ENCODE data around the gene S100A8.
A peak's percentile ranks its signal among the peaks of the same experiment; 100 is the strongest.

The S100A8 gene

DNA sequence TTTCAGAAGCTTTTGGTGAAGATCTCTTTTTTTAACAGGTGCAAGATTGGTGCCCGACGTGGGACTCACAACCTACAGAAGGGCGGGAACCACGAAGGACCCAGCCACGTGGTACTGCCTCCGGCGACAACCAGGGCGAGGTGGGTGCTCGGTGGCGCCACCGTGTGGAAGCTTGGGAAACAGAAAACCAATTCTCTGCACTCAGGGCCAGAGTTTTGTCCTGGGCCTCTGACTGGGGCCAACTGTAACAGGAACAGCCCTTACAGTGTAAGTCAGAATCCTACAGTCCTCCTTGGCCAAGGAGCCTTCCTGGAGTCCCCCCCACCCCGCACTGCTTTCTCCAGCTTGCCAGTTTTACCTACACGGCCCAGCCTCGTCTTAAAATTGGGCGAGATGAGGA, 13.9 kb upstream of the S100A8 start:
- TF ChIP-seq, protein P1, sequence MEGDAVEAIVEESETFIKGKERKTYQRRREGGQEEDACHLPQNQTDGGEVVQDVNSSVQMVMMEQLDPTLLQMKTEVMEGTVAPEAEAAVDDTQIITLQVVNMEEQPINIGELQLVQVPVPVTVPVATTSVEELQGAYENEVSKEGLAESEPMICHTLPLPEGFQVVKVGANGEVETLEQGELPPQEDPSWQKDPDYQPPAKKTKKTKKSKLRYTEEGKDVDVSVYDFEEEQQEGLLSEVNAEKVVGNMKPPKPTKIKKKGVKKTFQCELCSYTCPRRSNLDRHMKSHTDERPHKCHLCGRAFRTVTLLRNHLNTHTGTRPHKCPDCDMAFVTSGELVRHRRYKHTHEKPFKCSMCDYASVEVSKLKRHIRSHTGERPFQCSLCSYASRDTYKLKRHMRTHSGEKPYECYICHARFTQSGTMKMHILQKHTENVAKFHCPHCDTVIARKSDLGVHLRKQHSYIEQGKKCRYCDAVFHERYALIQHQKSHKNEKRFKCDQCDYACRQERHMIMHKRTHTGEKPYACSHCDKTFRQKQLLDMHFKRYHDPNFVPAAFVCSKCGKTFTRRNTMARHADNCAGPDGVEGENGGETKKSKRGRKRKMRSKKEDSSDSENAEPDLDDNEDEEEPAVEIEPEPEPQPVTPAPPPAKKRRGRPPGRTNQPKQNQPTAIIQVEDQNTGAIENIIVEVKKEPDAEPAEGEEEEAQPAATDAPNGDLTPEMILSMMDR (conservative IDR thresholded peaks at IDR 0.05), result peak; percentile 90
- no peak for TF ChIP-seq ZFX (IDR thresholded peaks at IDR 0.05)
- H3K27ac ChIP-seq, result no peak overlapping the region

DNA sequence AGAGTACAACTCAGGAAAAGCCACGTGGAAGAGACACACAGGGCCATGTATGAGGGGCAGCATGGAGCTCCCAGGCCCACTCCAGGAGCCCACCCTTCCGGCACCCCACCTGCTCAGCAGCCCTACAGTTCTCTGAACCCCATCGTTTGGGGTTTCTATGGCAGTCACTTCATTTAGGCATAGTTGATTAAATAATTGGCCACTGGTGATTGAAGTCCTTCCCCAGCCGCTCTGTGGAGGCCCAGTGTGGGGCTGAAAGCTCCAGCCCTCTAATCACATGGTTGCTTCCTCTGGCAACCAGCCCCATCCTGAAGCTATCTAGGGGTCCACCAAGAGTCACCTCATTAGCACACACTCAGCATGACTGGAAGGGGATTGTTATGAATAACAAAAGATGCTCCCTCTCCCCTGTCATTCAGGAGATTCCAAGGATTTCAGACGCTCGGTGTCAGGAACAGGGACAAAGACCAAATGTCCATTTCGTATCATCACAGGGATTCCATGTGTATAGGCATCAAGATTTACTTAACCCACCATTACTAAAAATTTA, 13.3 kb upstream of the S100A8 start:
- H3K27ac ChIP-seq, result no peak overlapping the region

DNA sequence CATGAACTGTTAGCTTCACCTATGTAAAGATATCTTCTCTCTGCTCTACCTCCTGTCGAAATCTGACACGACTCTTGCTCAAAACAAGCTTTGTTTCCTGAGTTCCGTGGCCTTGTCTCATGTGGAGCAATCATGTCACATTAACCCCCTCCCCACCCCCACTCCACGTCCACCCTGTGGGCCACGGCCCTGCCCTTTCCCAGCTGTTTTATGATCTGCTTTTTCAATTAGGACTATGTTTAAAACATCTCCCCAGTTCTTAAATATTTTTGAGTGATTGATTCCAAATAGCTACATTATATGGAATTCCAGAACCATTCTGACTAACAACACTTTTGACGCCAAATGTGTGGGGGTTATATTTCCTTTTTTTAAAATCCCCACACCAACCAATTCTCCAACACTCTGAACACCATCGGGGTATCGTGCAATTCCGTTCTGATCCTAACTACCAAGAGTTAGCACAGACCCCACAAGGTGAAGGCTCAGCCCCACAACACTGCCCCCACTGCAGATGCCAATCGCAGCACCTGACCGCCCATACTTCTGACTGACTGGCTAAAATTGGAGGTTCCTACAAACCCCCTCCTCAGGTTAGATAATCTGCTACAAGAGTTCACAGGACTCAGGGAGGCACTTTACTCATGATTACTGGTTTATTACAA, 12.7 kb upstream of the S100A8 start:
- H3K27ac ChIP-seq, result no peak overlapping the region
- TF ChIP-seq ZFX (IDR thresholded peaks at IDR 0.05), result no peak

More for the DNA sequence above, 13.3 kb upstream of the S100A8 start:
- TF ChIP-seq, protein P1 (conservative IDR thresholded peaks at IDR 0.05), result no peak
- no peak for TF ChIP-seq ZFX (IDR thresholded peaks at IDR 0.05)

DNA sequence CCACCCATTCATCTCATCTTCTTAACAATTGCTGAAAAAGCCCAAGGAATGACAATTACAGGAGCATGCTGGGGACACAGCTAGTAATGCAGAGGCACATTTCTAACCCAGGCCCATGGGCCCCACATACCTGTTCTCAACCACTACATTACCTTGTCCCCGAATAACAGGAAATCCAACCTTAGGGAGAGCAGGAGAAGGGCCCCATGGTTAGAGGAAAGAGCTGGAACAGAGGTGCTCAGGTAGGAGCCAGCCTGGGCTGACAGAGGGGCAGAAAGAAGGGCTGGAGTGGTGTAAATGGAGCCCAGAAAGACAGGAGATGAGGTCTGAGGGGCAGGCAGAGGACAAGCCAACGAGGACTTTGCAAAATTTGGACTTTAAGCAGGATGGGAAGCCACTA, 11.4 kb upstream of the S100A8 start:
- TF ChIP-seq, protein P1 (conservative IDR thresholded peaks at IDR 0.05), result no peak
- no peak for TF ChIP-seq ZFX (IDR thresholded peaks at IDR 0.05)
- H3K27ac ChIP-seq, result no peak overlapping the region

DNA sequence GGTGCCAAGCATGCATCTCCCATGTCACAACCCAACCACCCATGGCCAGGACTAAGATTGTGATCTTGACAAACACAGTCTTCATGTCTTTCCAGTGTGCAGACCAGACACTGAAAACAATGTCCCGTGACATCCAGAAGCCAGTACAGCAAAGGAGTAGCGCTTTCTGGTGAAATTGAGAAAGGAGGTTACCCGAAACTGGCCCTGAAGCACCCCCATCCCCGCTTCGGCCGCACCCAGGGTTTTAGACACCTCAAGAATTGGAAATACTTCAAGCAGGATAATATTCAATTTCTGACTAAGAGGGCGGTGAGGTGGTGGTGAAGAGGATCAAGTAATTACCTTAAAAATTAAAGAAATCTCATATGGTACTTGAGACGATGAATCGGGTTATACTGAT, 10.6 kb upstream of the S100A8 start:
- H3K27ac ChIP-seq, result no peak overlapping the region
- TF ChIP-seq, protein P1 (conservative IDR thresholded peaks at IDR 0.05), result no peak
- no peak for TF ChIP-seq ZFX (IDR thresholded peaks at IDR 0.05)

DNA sequence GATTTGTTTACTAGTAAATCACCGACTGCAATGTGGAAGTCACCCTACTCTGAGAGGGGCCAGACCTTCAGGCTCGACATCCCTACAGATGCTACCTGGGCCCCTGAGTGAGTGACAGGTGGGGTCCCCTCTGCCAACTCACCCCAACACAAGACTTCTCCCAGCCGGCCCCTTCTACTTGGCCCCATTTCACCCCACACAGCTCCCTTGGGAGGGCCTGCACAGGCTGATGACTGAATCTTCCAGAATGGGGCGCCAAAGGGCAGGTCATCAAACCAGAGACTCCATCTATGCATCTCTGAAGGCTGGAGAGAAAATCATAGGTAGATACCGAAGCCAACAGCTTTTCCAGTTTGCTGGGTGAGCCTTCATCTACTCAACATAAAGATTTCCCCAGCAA, 9.4 kb upstream of the S100A8 start:
- no peak for TF ChIP-seq ZFX (IDR thresholded peaks at IDR 0.05)
- TF ChIP-seq, protein P1 (conservative IDR thresholded peaks at IDR 0.05), result no peak
- no peak overlapping the region for H3K27ac ChIP-seq

DNA sequence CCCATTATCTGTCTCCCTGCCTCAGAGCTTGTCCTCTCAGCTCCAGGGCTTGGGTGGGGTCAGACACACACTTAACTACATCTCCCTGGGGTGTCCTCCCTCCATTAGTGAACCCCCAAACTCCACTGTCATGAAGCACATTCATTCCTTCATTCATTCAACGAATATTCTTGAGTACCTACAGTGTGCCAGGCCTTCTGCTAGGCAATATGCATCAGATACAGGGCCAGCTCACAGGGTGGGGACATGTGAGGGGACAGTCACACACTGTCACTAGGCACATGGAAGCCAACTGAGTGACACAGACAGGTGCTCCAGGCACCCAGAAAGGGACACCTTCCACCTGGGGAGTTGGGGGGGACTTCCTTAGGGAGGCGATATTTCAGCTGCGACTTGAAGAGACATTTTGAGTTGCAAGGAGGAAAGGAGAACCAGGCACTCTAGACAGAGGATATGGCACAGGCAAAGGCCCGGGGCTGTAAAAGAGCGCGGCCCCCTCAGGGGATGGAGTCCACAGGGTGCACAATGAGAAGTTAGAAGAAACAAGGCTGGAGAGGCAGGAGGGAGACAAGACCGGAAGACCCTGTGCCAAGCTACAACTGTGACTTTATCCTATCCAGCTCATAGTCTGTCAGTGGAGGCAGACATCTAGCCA, 8.7 kb upstream of the S100A8 start:
- TF ChIP-seq, protein P1 (conservative IDR thresholded peaks at IDR 0.05), result no peak
- no peak for TF ChIP-seq ZFX (IDR thresholded peaks at IDR 0.05)

More for the DNA sequence above, 8.7 kb upstream of the S100A8 start:
- H3K27ac ChIP-seq, result no peak overlapping the region

All from C4-2B (cell line).